HL-60 (cell line): ENCODE measurements around the gene HOXB3.

Source experiments
- DNase-seq, 2 experiments: peaks; one replicate each; pipeline ENCODE4 v3.0.0-alpha.2; 2010 to 2020; ENCODE audit warnings: low read depth in 1 of 2, low spot score in 1 of 2
- H3K27ac ChIP-seq: fragments of 250-450 bp; sonication (Bioruptor Pico); replicated peaks from 2 replicates; pipeline ENCODE4 v1.5.1; 2020; ENCODE audit warnings: mild to moderate bottlenecking, moderate library complexity
- H3K27me3 ChIP-seq: fragments of 250-450 bp; sonication (Bioruptor Pico); 2 replicates; pipeline ENCODE4 v1.5.1; 2021; ENCODE audit warnings: mild to moderate bottlenecking, moderate library complexity; ENCODE audit not compliant: insufficient read depth, poor library complexity, severe bottlenecking
- H3K4me3 ChIP-seq: replicated peaks from 2 replicates; pipeline ENCODE4 v1.5.1; 2011; ENCODE audit warnings: mild to moderate bottlenecking, control low read depth, low read length; ENCODE audit not compliant: insufficient read depth
- CTCF ChIP-seq: IDR thresholded peaks from one replicate; pipeline ENCODE4 v1.5.1; 2011; ENCODE audit warnings: low read length, control low read depth, inconsistent platforms; ENCODE audit not compliant: insufficient read depth
- GABPA ChIP-seq: IDR thresholded peaks from 2 replicates; pipeline ENCODE4 v1.6.1; 2012; ENCODE audit warnings: low read depth
- POLR2AphosphoS5 ChIP-seq: IDR thresholded peaks from 2 replicates; pipeline ENCODE4 v1.6.1; 2012; ENCODE audit warnings: low read depth
- SPI1 ChIP-seq: IDR thresholded peaks from 2 replicates; pipeline ENCODE4 v1.6.1; 2012; ENCODE audit warnings: low read depth, mild to moderate bottlenecking, borderline replicate concordance
- TF ChIP-seq, protein P1 (sequence below): IDR thresholded peaks from 2 replicates; pipeline ENCODE4 v1.6.1; 2012; ENCODE audit warnings: low read depth; ENCODE audit not compliant: insufficient replicate concordance

The HOXB3 gene

GRCh38 chr17:48556229-48556575, 33.8 kb downstream of the HOXB3 start:
- H3K27me3 ChIP-seq = peaks cover 39% of the 10 kb centered on the region
- no peak for TF ChIP-seq CTCF
- TF ChIP-seq POLR2AphosphoS5 = no peak
- TF ChIP-seq GABPA = no peak
- TF ChIP-seq, protein P1, sequence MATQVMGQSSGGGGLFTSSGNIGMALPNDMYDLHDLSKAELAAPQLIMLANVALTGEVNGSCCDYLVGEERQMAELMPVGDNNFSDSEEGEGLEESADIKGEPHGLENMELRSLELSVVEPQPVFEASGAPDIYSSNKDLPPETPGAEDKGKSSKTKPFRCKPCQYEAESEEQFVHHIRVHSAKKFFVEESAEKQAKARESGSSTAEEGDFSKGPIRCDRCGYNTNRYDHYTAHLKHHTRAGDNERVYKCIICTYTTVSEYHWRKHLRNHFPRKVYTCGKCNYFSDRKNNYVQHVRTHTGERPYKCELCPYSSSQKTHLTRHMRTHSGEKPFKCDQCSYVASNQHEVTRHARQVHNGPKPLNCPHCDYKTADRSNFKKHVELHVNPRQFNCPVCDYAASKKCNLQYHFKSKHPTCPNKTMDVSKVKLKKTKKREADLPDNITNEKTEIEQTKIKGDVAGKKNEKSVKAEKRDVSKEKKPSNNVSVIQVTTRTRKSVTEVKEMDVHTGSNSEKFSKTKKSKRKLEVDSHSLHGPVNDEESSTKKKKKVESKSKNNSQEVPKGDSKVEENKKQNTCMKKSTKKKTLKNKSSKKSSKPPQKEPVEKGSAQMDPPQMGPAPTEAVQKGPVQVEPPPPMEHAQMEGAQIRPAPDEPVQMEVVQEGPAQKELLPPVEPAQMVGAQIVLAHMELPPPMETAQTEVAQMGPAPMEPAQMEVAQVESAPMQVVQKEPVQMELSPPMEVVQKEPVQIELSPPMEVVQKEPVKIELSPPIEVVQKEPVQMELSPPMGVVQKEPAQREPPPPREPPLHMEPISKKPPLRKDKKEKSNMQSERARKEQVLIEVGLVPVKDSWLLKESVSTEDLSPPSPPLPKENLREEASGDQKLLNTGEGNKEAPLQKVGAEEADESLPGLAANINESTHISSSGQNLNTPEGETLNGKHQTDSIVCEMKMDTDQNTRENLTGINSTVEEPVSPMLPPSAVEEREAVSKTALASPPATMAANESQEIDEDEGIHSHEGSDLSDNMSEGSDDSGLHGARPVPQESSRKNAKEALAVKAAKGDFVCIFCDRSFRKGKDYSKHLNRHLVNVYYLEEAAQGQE = no peak
- TF ChIP-seq SPI1 = no peak
- no peak overlapping the region for H3K4me3 ChIP-seq
- no peak overlapping the region for H3K27ac ChIP-seq
- no peak for DNase-seq

DNA sequence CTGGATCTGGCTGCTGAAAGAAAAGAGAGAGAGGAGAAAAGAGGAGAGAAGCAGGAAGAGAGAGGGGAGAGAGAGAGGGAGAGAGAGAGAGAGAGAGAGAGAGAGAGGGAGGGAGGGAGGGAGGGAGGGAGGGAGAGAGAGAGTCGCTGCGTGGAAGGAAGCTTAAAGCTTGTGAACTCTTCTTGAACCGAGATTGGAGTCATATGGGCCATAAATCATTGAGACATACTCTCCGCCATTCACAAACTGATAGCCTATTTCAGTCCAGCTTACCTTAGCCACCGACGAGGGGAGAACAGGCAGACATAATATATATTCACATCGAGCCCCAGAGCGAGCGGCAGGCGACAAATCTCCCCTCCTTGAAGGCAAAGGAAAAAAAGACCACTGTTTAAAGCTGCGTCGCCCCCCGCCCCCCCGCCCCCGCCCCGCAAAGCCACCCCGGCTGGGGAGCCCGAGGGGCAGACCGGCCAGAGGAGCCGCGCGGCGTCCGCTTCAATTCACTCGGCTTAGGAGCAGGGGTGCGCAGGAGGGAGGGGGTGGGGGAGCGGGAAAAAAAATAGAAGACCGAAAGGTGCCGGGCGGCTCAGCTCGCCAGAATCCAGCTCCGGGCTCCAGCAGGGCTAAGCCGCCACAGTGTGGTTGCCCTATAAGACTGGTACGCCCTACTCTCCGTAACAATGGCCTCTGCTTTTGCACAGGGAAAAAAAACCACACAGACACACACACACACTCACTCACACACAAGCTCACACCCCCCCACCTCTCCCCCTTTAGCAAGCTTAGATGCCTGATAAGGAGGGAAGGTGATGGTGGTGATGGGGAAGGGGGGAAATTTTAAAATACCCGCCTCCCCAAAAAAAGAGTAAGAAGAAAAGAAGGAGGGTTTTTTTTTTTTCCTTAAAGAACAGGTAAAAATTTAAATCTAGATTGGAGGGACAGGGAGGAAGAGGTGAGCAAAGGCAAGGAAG, 34.5 kb downstream of the HOXB3 start:
- no peak for DNase-seq
- Histone ChIP-seq H3K4me3 (no peak overlapping the region), H3K27ac (no peak overlapping the region), H3K27me3 (peaks cover 39% of the 10 kb centered on the region)
- TF ChIP-seq SPI1 = no peak
- TF ChIP-seq, protein P1 = no peak
- no peak for TF ChIP-seq GABPA

GRCh38 chr17:48554412-48555257, 35.4 kb downstream of the HOXB3 start:
- DNase-seq = no peak
- Histone ChIP-seq H3K27me3 (peaks cover 36% of the 10 kb centered on the region), H3K27ac (no peak overlapping the region), H3K4me3 (no peak overlapping the region)
- TF ChIP-seq CTCF (no peak), POLR2AphosphoS5 (no peak), SPI1 (no peak), GABPA (no peak)
- TF ChIP-seq, protein P1 = no peak
